ENCODE measurements around the gene MTFR2. TPM values are rescaled to one million over a fixed set of nuclear protein-coding genes. Genes with fewer than 3 reads are reported as not detected.

The MTFR2 gene
- total and polyA plus RNA-seq, 2 of the 13 experiments (the other 11 are each of a cell fraction or from before 2014, with no cell fraction given) = 6.7 to 10.7 TPM

GRCh38 chr6:136249811-136250685, at the start of gene MTFR2 (continued):
- TF ChIP-seq STAT6 (CRISPR knock-in tag; IDR thresholded peaks at IDR 0.05; ENCODE audit: borderline replicate concordance) (peak; percentile 53; the same call in 1 of the 2 replicates), ZNF367 (CRISPR knock-in tag; IDR thresholded peaks at IDR 0.05; ENCODE audit: borderline replicate concordance) (no peak), EZH2 (conservative IDR thresholded peaks at IDR 0.05; ENCODE audit: low read depth, low read length) (no peak), ZNF235 (CRISPR knock-in tag; IDR thresholded peaks at IDR 0.05; ENCODE audit: borderline replicate concordance) (no peak), MED13 (CRISPR knock-in tag; IDR thresholded peaks at IDR 0.05) (no peak), ZFY (CRISPR knock-in tag; IDR thresholded peaks at IDR 0.05) (peak; percentile 29), ZNF761 (CRISPR knock-in tag; conservative IDR thresholded peaks at IDR 0.05) (peak; percentile 69), ZNF101 (CRISPR knock-in tag; IDR thresholded peaks at IDR 0.05; ENCODE audit: borderline replicate concordance, low read depth) (no peak), THAP11 (CRISPR knock-in tag; IDR thresholded peaks at IDR 0.05) (peak; percentile 83), NCOA1 (CRISPR knock-in tag; IDR thresholded peaks at IDR 0.05) (no peak), ZNF225 (CRISPR knock-in tag; IDR thresholded peaks at IDR 0.05) (peak; percentile 83; the same call in 1 of the 2 replicates), ISX (CRISPR knock-in tag; conservative IDR thresholded peaks at IDR 0.05) (no peak; the same call in 1 of the 2 replicates), TGIF2 (CRISPR knock-in tag; IDR thresholded peaks at IDR 0.05) (peak; percentile 100), RELA (CRISPR knock-in tag; IDR thresholded peaks at IDR 0.05) (no peak), SIX1 (CRISPR knock-in tag; IDR thresholded peaks at IDR 0.05; ENCODE audit: borderline replicate concordance) (no peak; the same call in 1 of the 2 replicates), ZNF788 (CRISPR knock-in tag; IDR thresholded peaks at IDR 0.05; ENCODE audit: borderline replicate concordance) (peak; percentile 90; the same call in 1 of the 2 replicates), ZNF639 (CRISPR knock-in tag; conservative IDR thresholded peaks at IDR 0.05) (0 out of 2 replicates have a peak, but pooled peaks have one; percentile 22), ZMAT3 (CRISPR knock-in tag; conservative IDR thresholded peaks at IDR 0.05) (peak; percentile 55; the same call in 1 of the 2 replicates), ZBTB44 (CRISPR knock-in tag; IDR thresholded peaks at IDR 0.05) (0 out of 2 replicates have a peak, but pooled peaks have one; percentile 25), ZNF230 (CRISPR knock-in tag; IDR thresholded peaks at IDR 0.05) (peak; percentile 76; the same call in 1 of the 2 replicates), TBX3 (IDR thresholded peaks at IDR 0.05; ENCODE audit: borderline replicate concordance) (no peak), RXRA (CRISPR knock-in tag; IDR thresholded peaks at IDR 0.05) (peak; percentile 99), RFXANK (CRISPR knock-in tag; IDR thresholded peaks at IDR 0.05) (no peak), KMT2A (CRISPR knock-in tag; IDR thresholded peaks at IDR 0.05) (peak; percentile 99), ZNF577 (CRISPR knock-in tag; IDR thresholded peaks at IDR 0.05; ENCODE audit: borderline replicate concordance, low read depth) (no peak), RBM39 (IDR thresholded peaks at IDR 0.05; ENCODE audit: low read depth, low read length, poor library complexity, severe bottlenecking) (no peak)

Data from HepG2 (cell line).